HEK293 (cell line): ENCODE results near the gene ADM2.

Experiments
- KLF10 ChIP-seq: fragments of 450-650 bp; IDR thresholded peaks from 2 replicates; pipeline ENCODE4 v1.5.1; 2018; ENCODE audit warnings: missing biosample characterization, mild to moderate bottlenecking, missing genetic modification characterization
- TF ChIP-seq, protein P1 (sequence below): fragments of 450-650 bp; formaldehyde crosslinking; IDR thresholded peaks from 2 replicates; pipeline ENCODE4 v1.5.1; 2016; ENCODE audit warnings: missing biosample characterization, missing genetic modification characterization

DNA sequence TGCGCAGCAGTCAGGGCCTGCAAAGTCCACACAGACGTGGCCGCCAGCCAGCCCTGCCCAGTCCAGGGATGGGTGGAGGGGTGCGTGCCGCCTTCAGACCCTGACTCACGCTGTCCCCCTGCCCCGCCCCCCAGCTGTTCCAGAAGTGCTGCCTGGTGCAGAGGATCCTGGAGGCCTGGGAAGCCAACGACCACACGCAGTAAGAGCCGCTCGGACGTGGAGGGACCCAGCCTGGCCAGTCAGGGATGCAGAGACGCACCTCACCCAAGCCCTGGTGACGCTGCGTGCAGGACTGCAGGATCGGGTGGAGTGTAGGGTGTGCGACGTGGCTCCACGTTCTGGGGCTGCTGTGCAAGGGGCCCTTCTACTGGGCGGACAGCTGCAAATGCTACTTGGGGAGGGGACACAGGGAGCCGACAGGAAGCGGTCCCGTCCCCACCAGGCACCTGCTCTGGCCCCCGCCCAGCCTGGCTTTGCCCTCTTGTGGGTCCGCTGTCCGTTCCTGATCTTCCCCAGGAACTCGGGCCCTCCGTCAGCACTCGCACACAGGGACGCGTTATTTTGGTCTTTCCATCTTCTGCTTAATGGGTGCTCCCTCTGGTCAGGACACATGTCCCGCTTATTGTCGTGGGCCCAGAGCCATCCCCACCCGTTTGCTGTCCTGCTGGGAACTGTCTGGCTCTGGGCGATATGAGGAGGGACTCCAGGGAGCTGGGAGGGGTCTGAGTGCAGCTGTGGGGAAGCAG, 49.0 kb upstream of the ADM2 start:
- TF ChIP-seq KLF10, result no peak
- TF ChIP-seq, protein P1, sequence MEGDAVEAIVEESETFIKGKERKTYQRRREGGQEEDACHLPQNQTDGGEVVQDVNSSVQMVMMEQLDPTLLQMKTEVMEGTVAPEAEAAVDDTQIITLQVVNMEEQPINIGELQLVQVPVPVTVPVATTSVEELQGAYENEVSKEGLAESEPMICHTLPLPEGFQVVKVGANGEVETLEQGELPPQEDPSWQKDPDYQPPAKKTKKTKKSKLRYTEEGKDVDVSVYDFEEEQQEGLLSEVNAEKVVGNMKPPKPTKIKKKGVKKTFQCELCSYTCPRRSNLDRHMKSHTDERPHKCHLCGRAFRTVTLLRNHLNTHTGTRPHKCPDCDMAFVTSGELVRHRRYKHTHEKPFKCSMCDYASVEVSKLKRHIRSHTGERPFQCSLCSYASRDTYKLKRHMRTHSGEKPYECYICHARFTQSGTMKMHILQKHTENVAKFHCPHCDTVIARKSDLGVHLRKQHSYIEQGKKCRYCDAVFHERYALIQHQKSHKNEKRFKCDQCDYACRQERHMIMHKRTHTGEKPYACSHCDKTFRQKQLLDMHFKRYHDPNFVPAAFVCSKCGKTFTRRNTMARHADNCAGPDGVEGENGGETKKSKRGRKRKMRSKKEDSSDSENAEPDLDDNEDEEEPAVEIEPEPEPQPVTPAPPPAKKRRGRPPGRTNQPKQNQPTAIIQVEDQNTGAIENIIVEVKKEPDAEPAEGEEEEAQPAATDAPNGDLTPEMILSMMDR (tag by site-specific recombination), result no peak
